Body of pancreas (tissue), 4 donors: Measurements from ENCODE around the gene NR3C2. TPM values are rescaled to one million over a fixed set of nuclear protein-coding genes. Genes with fewer than 3 reads are reported as not detected.

Source experiments
- ATAC-seq: fragments of 150-250 bp; one replicate; pipeline ENCODE4 v1.9.1; 2016
- DNase-seq, 4 donors: peaks; one replicate each; pipeline ENCODE4 v3.0.0-alpha.2; 2019
- H3K27ac ChIP-seq, 4 donors: fragments of 200-600 bp; sonication (generic); 1 replicate in 3 of 4; 2 replicates in 1 of 4; pipeline versions ENCODE4 v1.5.1 to v1.6.1; 2016 to 2019; ENCODE audit warnings: mild to moderate bottlenecking in 1 of 4, mixed read lengths in 1 of 4, moderate library complexity in 1 of 4
- H3K27me3 ChIP-seq, 2 donors: fragments of 200-600 bp; sonication (generic); one replicate each; pipeline ENCODE4 v1.6.0; 2016; ENCODE audit warnings: mild to moderate bottlenecking in 1 of 2
- H3K36me3 ChIP-seq, 2 donors: fragments of 200-600 bp; sonication (generic); replicated peaks in 1 of 2; 2 replicates each; pipeline ENCODE4 v1.5.1; 2016; ENCODE audit warnings: low read depth in 2 of 2; ENCODE audit not compliant: insufficient read depth in 1 of 2
- H3K4me1 ChIP-seq: fragments of 200-600 bp; sonication (generic); one replicate; pipeline ENCODE4 v1.6.0; 2016
- H3K4me3 ChIP-seq, 2 donors: fragments of 200-600 bp; sonication (generic); 1 replicate in 1 of 2; 2 replicates in 1 of 2; pipeline ENCODE4 v1.5.1; 2016 to 2019
- H3K9me3 ChIP-seq, 3 donors: fragments of 200-600 bp; sonication (generic); 1 replicate in 2 of 3; 2 replicates in 1 of 3; pipeline ENCODE4 v1.5.1; 2016
- POLR2A ChIP-seq, 3 donors: fragments of 450-650 bp; IDR thresholded peaks; one replicate each; pipeline ENCODE4 v1.6.1; 2016; ENCODE audit warnings: antibody characterized with exemption in 3 of 3, mild to moderate bottlenecking in 2 of 3
- WGBS, 2 donors: methylation state at CpG; one replicate each; pipeline ENCODE4 v1.1.5; 2017; 5-methylcytosine and 5-hydroxymethylcytosine counted together
- intact Hi-C: fragments of 100-400 bp; cut with DNase I; formaldehyde crosslinking; loops from one replicate; pipeline ENCODE4 v1.15.1; 2023
- total RNA-seq, 2 donors: library from RNA; depleted of rRNA; stranded (reverse); fragments of >200 nt; gene quantifications; one replicate each; pipeline ENCODE4 v1.1.0, GENCODE V29; 2016
- TF ChIP-seq, protein P1 (sequence below), 7 experiments: fragments of 450-650 bp in 4 of 7; fragments of 200-600 bp in 3 of 7; sonication (generic) in 3 of 7; IDR thresholded peaks; one replicate each; pipeline ENCODE4 v1.5.1; 2016 to 2019; ENCODE audit warnings: antibody characterized with exemption in 7 of 7

The NR3C2 gene
- total RNA-seq, 2 donors from 2014 or later: 14.8 to 18.8 TPM

DNA sequence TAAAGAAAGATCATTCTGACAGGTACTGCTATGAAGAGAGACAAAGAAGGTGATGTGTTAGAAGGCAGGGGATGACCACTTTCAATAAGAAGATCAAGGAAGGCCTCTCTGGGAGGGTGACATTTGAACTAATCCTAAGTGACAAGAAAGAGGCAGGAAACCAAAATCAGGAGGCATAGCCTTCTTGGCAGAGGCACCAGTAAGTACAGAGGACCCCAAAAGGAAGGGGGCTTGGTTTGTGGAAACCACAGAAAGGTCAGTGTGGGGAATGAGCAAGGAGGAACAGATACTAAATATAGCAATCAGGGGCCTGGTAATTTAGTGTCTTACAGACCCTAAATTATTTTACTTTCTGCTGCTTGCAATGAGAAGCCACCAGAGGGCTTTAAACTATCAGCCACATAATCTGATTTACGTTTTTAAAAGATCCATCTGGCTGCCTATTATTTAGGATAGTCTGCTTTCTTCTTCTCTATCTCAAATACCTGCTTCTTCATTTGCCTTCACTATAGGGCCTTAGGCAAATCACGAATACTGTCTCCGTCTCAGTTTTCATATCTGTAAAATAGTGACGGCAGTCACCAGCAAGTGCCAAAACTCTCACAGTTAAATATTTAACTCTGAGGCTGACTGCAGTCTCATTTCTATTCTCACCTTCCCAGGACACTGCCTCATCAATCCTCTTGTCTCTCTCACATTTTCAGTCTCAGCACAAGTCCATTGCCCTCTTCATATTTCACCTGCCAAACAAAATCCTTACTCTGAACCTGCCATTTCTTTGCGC is 16.7 kb downstream of the NR3C2 start:
- ATAC-seq (peak; percentile 40), DNase-seq (peak in 1 of 4 donors; percentile 19)
- H3K4me1 ChIP-seq: peaks cover 28% of the 10 kb centered on the region
- H3K36me3 ChIP-seq: no peaks in the 10 kb centered on the region
- peak overlapping the region in 3 of 4 donors; percentile 1 to 41 (median 6) for H3K27ac ChIP-seq
- H3K4me3 ChIP-seq: no peak overlapping the region
- TF ChIP-seq, protein P1, sequence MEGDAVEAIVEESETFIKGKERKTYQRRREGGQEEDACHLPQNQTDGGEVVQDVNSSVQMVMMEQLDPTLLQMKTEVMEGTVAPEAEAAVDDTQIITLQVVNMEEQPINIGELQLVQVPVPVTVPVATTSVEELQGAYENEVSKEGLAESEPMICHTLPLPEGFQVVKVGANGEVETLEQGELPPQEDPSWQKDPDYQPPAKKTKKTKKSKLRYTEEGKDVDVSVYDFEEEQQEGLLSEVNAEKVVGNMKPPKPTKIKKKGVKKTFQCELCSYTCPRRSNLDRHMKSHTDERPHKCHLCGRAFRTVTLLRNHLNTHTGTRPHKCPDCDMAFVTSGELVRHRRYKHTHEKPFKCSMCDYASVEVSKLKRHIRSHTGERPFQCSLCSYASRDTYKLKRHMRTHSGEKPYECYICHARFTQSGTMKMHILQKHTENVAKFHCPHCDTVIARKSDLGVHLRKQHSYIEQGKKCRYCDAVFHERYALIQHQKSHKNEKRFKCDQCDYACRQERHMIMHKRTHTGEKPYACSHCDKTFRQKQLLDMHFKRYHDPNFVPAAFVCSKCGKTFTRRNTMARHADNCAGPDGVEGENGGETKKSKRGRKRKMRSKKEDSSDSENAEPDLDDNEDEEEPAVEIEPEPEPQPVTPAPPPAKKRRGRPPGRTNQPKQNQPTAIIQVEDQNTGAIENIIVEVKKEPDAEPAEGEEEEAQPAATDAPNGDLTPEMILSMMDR (IDR thresholded peaks at IDR 0.05): peak in 3 of 7 experiments; percentile 25 to 29 (median 26)
- TF ChIP-seq POLR2A (IDR thresholded peaks at IDR 0.05): no peak
- no peaks in the 10 kb centered on the region for H3K9me3 ChIP-seq
- 21 to 24% methylated on average over 5 of the region's 5 CpGs for WGBS, 2 donors
- intact Hi-C loops: no loop called here
- no peaks in the 10 kb centered on the region for H3K27me3 ChIP-seq

DNA sequence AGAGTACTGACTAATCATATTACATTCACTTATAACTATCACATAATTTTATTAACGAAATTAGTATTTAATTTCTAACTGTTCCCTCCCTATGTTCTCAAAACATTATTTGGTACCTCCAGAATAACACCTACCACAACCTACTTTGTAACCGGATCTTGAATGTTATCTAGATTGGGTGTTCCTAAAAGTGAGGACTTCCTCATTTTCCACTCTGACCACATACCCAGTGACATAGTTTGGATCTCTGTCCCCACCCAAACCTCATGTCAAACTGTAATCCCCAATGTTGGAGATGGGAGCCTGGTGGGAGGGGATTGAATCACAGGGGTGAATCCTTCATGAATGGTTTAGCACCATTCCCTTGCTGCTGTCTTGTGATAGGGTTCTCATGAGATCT is 21.8 kb downstream of the NR3C2 start:
- Histone ChIP-seq H3K27me3 (no peaks in the 10 kb centered on the region), H3K4me1 (peaks cover 29% of the 10 kb centered on the region), H3K4me3 (no peak overlapping the region), H3K27ac (no peak overlapping the region), H3K9me3 (no peaks in the 10 kb centered on the region), H3K36me3 (no peaks in the 10 kb centered on the region)
- intact Hi-C loops: no loop called here
- 35 to 43% methylated on average over 2 of the region's 2 CpGs for WGBS, 2 donors
- DNase-seq (no peak), ATAC-seq (no peak)
- TF ChIP-seq, protein P1 (IDR thresholded peaks at IDR 0.05): no peak
- TF ChIP-seq POLR2A (IDR thresholded peaks at IDR 0.05): no peak

DNA sequence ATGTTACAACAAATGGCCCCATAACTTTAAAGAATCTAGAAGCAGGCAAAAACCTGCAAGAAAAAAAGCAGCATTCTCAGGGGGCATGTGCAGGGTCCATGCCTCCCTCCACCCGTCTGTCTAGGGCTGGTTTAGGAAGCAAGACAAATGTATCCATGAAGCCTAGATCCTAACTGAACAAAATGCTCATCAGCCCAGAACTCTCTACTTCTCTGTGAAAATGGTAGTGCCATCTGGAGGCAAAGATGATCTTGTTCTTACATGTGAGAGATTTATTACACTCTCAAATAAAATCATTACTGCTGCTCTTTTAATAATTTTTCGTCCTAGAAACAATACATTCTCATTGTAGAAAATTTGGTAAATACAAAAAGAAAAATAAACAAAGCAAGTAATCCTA is 26.7 kb downstream of the NR3C2 start:
- ATAC-seq (no peak), DNase-seq (no peak)
- H3K36me3 ChIP-seq: no peaks in the 10 kb centered on the region
- intact Hi-C loops: no loop called here
- 76 to 90% methylated on average over 2 of the region's 2 CpGs for WGBS, 2 donors
- no peak overlapping the region for H3K27ac ChIP-seq
- no peaks in the 10 kb centered on the region for H3K27me3 ChIP-seq
- H3K4me3 ChIP-seq: no peak overlapping the region
- TF ChIP-seq, protein P1 (IDR thresholded peaks at IDR 0.05): no peak
- TF ChIP-seq POLR2A (IDR thresholded peaks at IDR 0.05): no peak
- H3K4me1 ChIP-seq: peaks cover 23% of the 10 kb centered on the region
- H3K9me3 ChIP-seq: no peaks in the 10 kb centered on the region

DNA sequence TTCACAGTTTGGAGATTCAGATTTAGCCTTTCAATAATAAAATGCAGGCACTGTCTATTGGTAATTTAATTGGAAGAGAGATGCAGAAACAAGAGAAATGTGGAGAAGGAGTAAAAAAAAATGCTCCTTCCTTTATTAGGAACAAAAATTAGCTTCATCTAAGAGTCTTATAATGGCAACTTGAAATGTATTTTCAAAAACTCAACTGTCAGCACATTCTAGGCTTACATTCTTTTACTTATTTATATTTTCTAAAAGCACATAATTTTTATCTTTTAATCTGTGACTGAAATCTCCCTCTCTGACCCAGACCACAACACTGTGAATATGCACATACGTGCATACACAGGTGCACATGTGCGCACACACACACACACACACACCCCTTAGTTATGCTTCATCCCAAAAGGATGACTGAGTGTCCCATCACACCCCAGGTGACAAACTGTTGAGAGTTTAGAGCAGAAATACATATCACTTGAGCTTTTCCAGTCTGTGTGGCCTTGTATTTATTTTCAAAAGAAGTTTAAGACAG is 29.7 kb downstream of the NR3C2 start:
- no peak for TF ChIP-seq POLR2A (IDR thresholded peaks at IDR 0.05)
- TF ChIP-seq, protein P1 (IDR thresholded peaks at IDR 0.05): no peak
- intact Hi-C loops: no loop called here
- Histone ChIP-seq H3K27me3 (no peaks in the 10 kb centered on the region), H3K9me3 (no peaks in the 10 kb centered on the region), H3K4me1 (peaks cover 11% of the 10 kb centered on the region), H3K27ac (no peak overlapping the region), H3K36me3 (no peaks in the 10 kb centered on the region), H3K4me3 (no peak overlapping the region)
- ATAC-seq: no peak
- WGBS, 2 donors: 72 to 84% methylated on average over 2 of the region's 2 CpGs
- DNase-seq: no peak
